Gastrocnemius medialis (tissue), 4 donors: ENCODE measurements around the gene FRAS1.

Experiments used
- POLR2A ChIP-seq, 2 donors: fragments of 450-650 bp; IDR thresholded peaks; one replicate each; pipeline ENCODE4 v1.6.1; 2017; ENCODE audit warnings: antibody characterized with exemption in 2 of 2, mild to moderate bottlenecking in 2 of 2, moderate library complexity in 2 of 2
- TF ChIP-seq, protein P1 (sequence below), 5 experiments: fragments of 450-650 bp in 3 of 5; fragments of 200-600 bp in 2 of 5; sonication (generic) in 2 of 5; IDR thresholded peaks in 4 of 5; conservative IDR thresholded peaks in 1 of 5; 1 replicate in 4 of 5; 2 replicates in 1 of 5; pipeline ENCODE4 v1.5.1; 2016 to 2019; ENCODE audit warnings: antibody characterized with exemption in 5 of 5, mild to moderate bottlenecking in 3 of 5, moderate library complexity in 3 of 5

DNA sequence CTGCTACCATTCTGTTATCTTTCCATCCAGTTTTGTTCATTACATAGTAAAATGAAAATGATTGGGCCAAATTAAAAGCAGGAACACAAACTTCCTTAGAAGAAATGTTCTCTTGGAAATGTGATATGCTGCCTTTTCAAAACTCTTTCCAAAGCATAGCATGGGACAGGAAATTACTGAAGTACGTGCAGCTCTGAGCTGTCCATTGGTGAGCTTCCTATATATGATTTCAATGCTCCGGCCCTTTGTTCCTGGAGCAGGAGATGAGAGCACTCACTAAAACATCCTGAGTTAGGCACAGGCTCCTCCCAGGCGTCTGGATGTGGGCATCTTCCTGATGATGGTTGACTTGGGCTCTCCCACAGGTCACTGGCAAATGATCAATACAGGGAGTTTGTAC is 461.4 kb downstream of the FRAS1 start:
- TF ChIP-seq, protein P1, sequence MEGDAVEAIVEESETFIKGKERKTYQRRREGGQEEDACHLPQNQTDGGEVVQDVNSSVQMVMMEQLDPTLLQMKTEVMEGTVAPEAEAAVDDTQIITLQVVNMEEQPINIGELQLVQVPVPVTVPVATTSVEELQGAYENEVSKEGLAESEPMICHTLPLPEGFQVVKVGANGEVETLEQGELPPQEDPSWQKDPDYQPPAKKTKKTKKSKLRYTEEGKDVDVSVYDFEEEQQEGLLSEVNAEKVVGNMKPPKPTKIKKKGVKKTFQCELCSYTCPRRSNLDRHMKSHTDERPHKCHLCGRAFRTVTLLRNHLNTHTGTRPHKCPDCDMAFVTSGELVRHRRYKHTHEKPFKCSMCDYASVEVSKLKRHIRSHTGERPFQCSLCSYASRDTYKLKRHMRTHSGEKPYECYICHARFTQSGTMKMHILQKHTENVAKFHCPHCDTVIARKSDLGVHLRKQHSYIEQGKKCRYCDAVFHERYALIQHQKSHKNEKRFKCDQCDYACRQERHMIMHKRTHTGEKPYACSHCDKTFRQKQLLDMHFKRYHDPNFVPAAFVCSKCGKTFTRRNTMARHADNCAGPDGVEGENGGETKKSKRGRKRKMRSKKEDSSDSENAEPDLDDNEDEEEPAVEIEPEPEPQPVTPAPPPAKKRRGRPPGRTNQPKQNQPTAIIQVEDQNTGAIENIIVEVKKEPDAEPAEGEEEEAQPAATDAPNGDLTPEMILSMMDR (IDR thresholded peaks at IDR 0.05 in 4 of 5, conservative IDR thresholded peaks at IDR 0.05 in 1 of 5): no peak
- no peak for TF ChIP-seq POLR2A (IDR thresholded peaks at IDR 0.05)
